GM23248 (cell line): ENCODE results near the gene NUP37.

Experiments used
- EZH2 ChIP-seq: fragments of 200-600 bp; sonication (generic); IDR thresholded peaks from 2 replicates; pipeline ENCODE4 v1.6.1; 2018; ENCODE audit warnings: antibody characterized with exemption, mild to moderate bottlenecking; ENCODE audit not compliant: insufficient read depth, poor library complexity, severe bottlenecking
- EZH2phosphoT487 ChIP-seq: fragments of 200-600 bp; sonication (generic); IDR thresholded peaks from 2 replicates; pipeline ENCODE4 v1.6.1; 2018; ENCODE audit warnings: antibody characterized with exemption, moderate library complexity, mild to moderate bottlenecking, low read depth; ENCODE audit not compliant: insufficient read depth

DNA sequence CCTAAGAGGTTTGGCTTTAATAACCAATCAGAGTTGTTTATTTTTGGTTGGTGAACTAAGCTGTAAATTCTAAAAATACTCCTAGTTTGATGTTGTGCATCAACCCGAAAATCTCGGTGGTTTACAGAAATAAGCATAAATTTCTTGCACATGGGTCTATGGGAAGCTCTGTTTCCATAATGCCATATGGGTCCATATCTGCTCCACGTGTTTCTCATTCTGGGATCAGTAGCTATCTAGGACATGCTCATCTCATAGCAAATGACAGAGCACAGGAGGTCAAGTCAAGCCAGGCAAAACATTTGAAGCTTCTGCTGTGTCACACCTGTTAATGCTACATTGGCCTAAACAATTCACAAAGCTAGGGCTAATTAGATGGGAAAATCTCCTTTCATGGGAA is 23.1 kb downstream of the NUP37 start:
- TF ChIP-seq EZH2: no peak
- no peak for TF ChIP-seq EZH2phosphoT487
